ENCODE measurements around the gene PHLDB3.
A peak's percentile ranks its signal among the peaks of the same experiment; 100 is the strongest.

The PHLDB3 gene

DNA sequence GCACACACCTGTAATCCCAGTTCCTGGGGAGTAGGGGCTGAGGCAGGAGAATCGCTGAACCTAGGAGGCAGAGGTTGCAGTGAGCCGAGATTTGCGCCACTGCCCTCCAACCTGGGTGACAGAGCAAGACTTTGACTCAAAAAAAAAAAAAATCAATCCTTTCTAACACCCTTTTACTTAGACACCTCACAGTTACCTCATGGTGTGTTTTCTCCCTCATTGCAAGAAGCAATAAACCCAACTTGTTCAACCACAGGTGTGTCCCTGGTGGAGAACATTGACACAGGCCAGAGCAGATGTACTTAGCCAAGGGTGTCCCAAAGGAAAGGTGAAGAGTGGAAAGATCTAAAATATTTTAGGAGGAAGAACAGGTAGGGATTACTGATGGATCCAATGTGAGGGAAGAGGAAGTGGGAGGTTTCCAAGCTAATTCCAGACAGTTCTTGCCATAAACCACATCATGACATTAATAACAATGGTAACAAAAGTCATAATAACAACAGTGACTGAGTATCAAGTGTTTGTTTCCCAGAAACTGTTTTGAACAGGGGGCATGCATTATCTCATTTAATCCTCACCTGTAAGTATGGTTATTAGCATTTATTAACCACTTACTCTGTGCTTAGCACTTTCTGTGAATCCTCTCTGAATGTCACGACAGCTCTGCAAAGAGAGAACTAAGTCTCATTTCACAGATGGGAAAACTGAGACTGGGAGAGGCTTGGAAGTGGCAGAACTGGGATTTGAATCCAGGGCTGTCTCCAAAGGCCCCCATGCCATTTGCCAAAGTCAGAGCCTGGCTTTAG, 36.0 kb downstream of the PHLDB3 start:
- Mint-ChIP-seq H3K27me3 (ENCODE audit: low read depth, poor library complexity) (peaks cover 54% of the 10 kb centered on the region), H3K36me3 (ENCODE audit: low read depth) (no peaks in the 10 kb centered on the region), H3K4me3 (no peak overlapping the region), H3K9me3 (no peaks in the 10 kb centered on the region), H3K27ac (no peak overlapping the region), H3K4me1 (peaks cover 18% of the 10 kb centered on the region)
- TF ChIP-seq, protein P1, sequence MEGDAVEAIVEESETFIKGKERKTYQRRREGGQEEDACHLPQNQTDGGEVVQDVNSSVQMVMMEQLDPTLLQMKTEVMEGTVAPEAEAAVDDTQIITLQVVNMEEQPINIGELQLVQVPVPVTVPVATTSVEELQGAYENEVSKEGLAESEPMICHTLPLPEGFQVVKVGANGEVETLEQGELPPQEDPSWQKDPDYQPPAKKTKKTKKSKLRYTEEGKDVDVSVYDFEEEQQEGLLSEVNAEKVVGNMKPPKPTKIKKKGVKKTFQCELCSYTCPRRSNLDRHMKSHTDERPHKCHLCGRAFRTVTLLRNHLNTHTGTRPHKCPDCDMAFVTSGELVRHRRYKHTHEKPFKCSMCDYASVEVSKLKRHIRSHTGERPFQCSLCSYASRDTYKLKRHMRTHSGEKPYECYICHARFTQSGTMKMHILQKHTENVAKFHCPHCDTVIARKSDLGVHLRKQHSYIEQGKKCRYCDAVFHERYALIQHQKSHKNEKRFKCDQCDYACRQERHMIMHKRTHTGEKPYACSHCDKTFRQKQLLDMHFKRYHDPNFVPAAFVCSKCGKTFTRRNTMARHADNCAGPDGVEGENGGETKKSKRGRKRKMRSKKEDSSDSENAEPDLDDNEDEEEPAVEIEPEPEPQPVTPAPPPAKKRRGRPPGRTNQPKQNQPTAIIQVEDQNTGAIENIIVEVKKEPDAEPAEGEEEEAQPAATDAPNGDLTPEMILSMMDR (IDR thresholded peaks at IDR 0.05) = no peak
- DNase-seq = no peak

DNA sequence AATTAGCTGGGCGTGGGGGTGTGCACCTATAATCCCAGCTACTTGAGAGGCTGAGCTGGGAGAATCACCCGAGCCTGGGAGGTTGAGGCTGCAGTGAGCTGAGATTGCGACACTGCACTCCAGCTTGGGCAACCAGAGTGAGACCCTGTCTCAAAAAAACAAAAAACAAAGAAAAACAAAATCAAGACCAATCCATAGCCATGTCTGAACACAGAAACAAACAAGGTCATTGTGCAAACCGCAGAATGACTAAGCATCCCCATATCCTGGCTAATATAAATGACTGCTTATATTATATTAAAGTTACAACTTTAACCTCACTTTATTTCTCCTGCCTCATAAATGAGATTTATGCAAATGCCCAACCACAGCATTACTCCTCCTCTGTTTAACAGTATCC, 36.8 kb downstream of the PHLDB3 start:
- H3K9me3 Mint-ChIP-seq = no peaks in the 10 kb centered on the region
- no peak overlapping the region for H3K27ac Mint-ChIP-seq
- TF ChIP-seq, protein P1 (IDR thresholded peaks at IDR 0.05) = no peak
- H3K4me3 Mint-ChIP-seq = no peak overlapping the region
- peaks cover 54% of the 10 kb centered on the region for H3K27me3 Mint-ChIP-seq (ENCODE audit: low read depth, poor library complexity)
- H3K4me1 Mint-ChIP-seq = peaks cover 16% of the 10 kb centered on the region
- H3K36me3 Mint-ChIP-seq (ENCODE audit: low read depth) = no peaks in the 10 kb centered on the region
- no peak for DNase-seq

DNA sequence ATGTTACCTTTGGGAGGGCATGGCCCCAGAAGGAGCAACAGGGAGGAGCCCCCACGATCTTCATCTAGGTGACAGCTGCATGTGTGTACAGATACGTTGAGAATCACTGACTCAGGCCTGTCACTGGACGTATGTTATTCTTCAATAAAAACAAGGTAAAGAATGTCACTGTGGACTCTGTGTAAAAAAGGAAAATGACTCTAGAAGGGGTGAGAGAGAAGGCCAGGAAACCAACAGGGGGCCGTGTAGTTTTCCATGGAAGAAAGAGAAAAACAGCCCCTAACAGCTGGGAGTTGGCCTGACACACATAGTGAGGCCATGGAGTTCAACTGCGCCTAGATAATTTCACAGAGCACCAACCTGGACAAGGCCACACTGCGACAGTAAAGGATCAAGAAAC, 37.3 kb downstream of the PHLDB3 start:
- H3K27me3 Mint-ChIP-seq (ENCODE audit: low read depth, poor library complexity) = peaks cover 59% of the 10 kb centered on the region
- peaks cover 16% of the 10 kb centered on the region for H3K4me1 Mint-ChIP-seq
- TF ChIP-seq, protein P1 (IDR thresholded peaks at IDR 0.05) = no peak
- H3K36me3 Mint-ChIP-seq (ENCODE audit: low read depth) = no peaks in the 10 kb centered on the region
- no peak overlapping the region for H3K27ac Mint-ChIP-seq
- DNase-seq = no peak
- no peaks in the 10 kb centered on the region for H3K9me3 Mint-ChIP-seq
- no peak overlapping the region for H3K4me3 Mint-ChIP-seq

DNA sequence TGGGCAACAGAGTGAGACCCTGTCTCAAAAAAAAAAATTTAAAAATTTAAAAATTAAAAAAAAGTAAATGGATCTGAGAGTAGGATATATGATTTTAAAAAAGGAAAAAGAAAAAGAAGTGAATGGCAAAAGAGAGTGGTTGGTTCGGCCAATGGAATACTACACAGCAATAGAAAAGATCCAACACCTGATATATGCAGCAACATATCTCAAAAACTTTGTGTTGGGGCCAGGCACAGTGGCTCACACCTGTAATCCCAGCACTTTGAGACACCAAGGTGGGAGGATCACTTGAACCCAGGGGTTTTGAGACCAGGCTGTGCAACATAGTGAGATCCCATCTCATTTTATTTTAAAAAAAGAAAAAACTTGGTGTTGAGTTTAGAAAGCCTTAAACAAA, 37.8 kb downstream of the PHLDB3 start:
- H3K4me1 Mint-ChIP-seq = peaks cover 16% of the 10 kb centered on the region
- H3K36me3 Mint-ChIP-seq (ENCODE audit: low read depth) = no peaks in the 10 kb centered on the region
- no peak overlapping the region for H3K27ac Mint-ChIP-seq
- H3K9me3 Mint-ChIP-seq = no peaks in the 10 kb centered on the region
- no peak overlapping the region for H3K4me3 Mint-ChIP-seq
- TF ChIP-seq, protein P1 (IDR thresholded peaks at IDR 0.05) = no peak
- H3K27me3 Mint-ChIP-seq (ENCODE audit: low read depth, poor library complexity) = peaks cover 59% of the 10 kb centered on the region
- DNase-seq = no peak

DNA sequence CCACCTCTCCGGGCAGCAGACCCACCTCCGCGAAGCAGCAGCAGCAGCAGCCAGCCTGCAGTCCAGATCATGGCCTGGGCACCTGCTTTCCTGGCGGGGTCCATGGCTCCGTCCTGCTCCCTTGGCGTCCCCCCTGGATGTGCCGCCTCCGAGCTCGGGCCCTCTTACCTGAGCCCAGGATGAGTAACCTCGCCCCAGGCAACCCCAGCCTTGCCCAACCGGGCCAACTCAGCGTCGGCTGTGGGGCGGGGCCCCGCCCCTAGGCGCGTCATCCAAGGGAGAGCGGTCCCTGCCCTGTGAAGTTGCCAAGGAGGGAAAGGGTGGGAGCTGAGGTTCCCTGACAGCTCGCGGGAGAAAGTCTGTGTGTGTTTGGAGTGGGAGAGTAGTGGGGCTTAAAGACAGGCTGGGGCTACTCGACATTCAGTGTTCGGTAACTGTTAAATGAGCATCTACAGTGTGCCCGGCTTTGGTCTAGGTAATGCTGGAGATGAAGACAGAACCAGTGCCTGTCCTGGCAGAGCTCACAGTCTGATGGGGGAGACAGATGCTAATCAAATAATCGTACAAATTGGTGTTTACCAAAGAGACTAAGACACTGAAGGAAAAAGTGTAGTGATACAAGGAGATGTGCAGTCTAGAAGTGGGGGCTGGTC, 39.0 kb downstream of the PHLDB3 start, which contains the start of gene LYPD3:
Gene LYPD3 (minus strand): TSS at position 141 of the 653 bp plus-strand sequence. CDS start 37 bp downstream, at position 104.
- Mint-ChIP-seq H3K27me3 (ENCODE audit: low read depth, poor library complexity) (peaks cover 66% of the 10 kb centered on the region), H3K27ac (no peak within 1 kb of the TSS), H3K36me3 (ENCODE audit: low read depth) (peaks cover 4% of the 10 kb centered on the region), H3K4me3 (peak within 1 kb of the TSS; percentile 90), H3K4me1 (peaks cover 16% of the 10 kb centered on the region), H3K9me3 (no peaks in the 10 kb centered on the region)
- TF ChIP-seq, protein P1 (IDR thresholded peaks at IDR 0.05) = no peak
- DNase-seq = no peak

Measured in nephron progenitor cell (in vitro differentiated cells).